HG02763 (cell line): ENCODE data around the gene GUCA1A.
"Not testable (repeated sequence)": the region's sequence is repeated elsewhere in the genome, so short reads cannot be mapped to it uniquely, and the experiment has no call there.

Experiments used
- ATAC-seq: cut with Tn5 transposase; IDR thresholded peaks from one replicate; pipeline ENCODE4 v1.9.1; 2021; ENCODE audit warnings: mild to moderate bottlenecking, moderate library complexity; ENCODE audit not compliant: unreplicated experiment

GUCA1A gene

GRCh38 chr6:42202131-42202915 lies 29.2 kb downstream of the GUCA1A start:
- ATAC-seq: not testable (repeated sequence)

- ATAC-seq: no peak
Observed at GRCh38 chr6:42203183-42203582, 30.0 kb downstream of the GUCA1A start.

GRCh38 chr6:42204768-42205282 lies 31.7 kb downstream of the GUCA1A start:
- ATAC-seq: no peak

- ATAC-seq: not testable (repeated sequence)
Observed at GRCh38 chr6:42207559-42207958, 34.4 kb downstream of the GUCA1A start.

- ATAC-seq: no peak
Observed at GRCh38 chr6:42210551-42210950, 37.4 kb downstream of the GUCA1A start.

GRCh38 chr6:42211726-42212125 lies 38.6 kb downstream of the GUCA1A start:
- ATAC-seq: no peak

GRCh38 chr6:42212442-42212841 lies 39.3 kb downstream of the GUCA1A start:
- ATAC-seq: no peak

GRCh38 chr6:42216495-42216894 lies 43.3 kb downstream of the GUCA1A start:
- ATAC-seq: not testable (repeated sequence)

GRCh38 chr6:42217157-42217518 lies 44.0 kb downstream of the GUCA1A start:
- ATAC-seq: no peak

- ATAC-seq: peak; percentile 89
Observed at GRCh38 chr6:42217519-42218367, 44.6 kb downstream of the GUCA1A start, which contains the start of gene MRPS10. TSS of gene MRPS10 (minus strand) at chr6:42217861. CDS start at chr6:42217849, 12 bp downstream.

- no peak for ATAC-seq
Observed at GRCh38 chr6:42220807-42221206, 47.6 kb downstream of the GUCA1A start.

- no peak for ATAC-seq
Observed at GRCh38 chr6:42221546-42221945, 48.4 kb downstream of the GUCA1A start.

- no peak for ATAC-seq
Observed at GRCh38 chr6:42222448-42222847, 49.3 kb downstream of the GUCA1A start.

GRCh38 chr6:42224222-42225028 lies 51.3 kb downstream of the GUCA1A start:
- peak; percentile 91 for ATAC-seq

GRCh38 chr6:42225029-42225339 lies 51.8 kb downstream of the GUCA1A start:
- ATAC-seq: no peak

GRCh38 chr6:42225419-42225818 lies 52.3 kb downstream of the GUCA1A start:
- no peak for ATAC-seq

GRCh38 chr6:42226161-42226611 lies 53.0 kb downstream of the GUCA1A start:
- no peak for ATAC-seq

- no peak for ATAC-seq
Observed at GRCh38 chr6:42226645-42227143, 53.5 kb downstream of the GUCA1A start.

GRCh38 chr6:42227173-42227850 lies 54.1 kb downstream of the GUCA1A start:
- ATAC-seq: no peak

GRCh38 chr6:42228305-42228704 lies 55.1 kb downstream of the GUCA1A start:
- ATAC-seq: no peak
